Hepatocyte (in vitro differentiated cells): ENCODE results near the gene AP5Z1. TPM values are rescaled to one million over a fixed set of nuclear protein-coding genes. Genes with fewer than 3 reads are reported as not detected.

Experiments used
- DNase-seq: peaks from one replicate; pipeline ENCODE4 v3.0.0-alpha.2; 2016; ENCODE audit warnings: low spot score
- H2AFZ ChIP-seq: fragments of 200-600 bp; sonication (generic); 2 replicates; pipeline ENCODE4 v1.6.0; 2016; ENCODE audit warnings: antibody characterized with exemption, mild to moderate bottlenecking
- H3K27ac ChIP-seq: fragments of 200-600 bp; sonication (generic); 2 replicates; pipeline ENCODE4 v1.5.1; 2016; ENCODE audit warnings: mild to moderate bottlenecking
- H3K27me3 ChIP-seq: fragments of 200-600 bp; sonication (generic); 2 replicates; pipeline ENCODE4 v1.6.1; 2016
- H3K36me3 ChIP-seq: fragments of 200-600 bp; sonication (generic); replicated peaks from 2 replicates; pipeline ENCODE4 v1.5.1; 2016; ENCODE audit warnings: low read depth; ENCODE audit not compliant: insufficient read depth
- H3K4me1 ChIP-seq: fragments of 200-600 bp; sonication (generic); 2 replicates; pipeline ENCODE4 v1.5.1; 2016; ENCODE audit warnings: mild to moderate bottlenecking, moderate library complexity; ENCODE audit not compliant: insufficient read depth
- H3K4me2 ChIP-seq: fragments of 200-600 bp; sonication (generic); 2 replicates; pipeline ENCODE4 v1.6.0; 2016
- H3K4me3 ChIP-seq: fragments of 200-600 bp; sonication (generic); 2 replicates; pipeline ENCODE4 v1.5.1; 2016; ENCODE audit warnings: mild to moderate bottlenecking
- H3K79me2 ChIP-seq: fragments of 200-600 bp; sonication (generic); 2 replicates; pipeline ENCODE4 v1.6.0; 2017; ENCODE audit warnings: mild to moderate bottlenecking
- H3K9me2 ChIP-seq: fragments of 200-600 bp; sonication (generic); replicated peaks from 2 replicates; pipeline ENCODE4 v1.6.0; 2017; ENCODE audit warnings: mild to moderate bottlenecking; ENCODE audit not compliant: insufficient read depth
- H3K9me3 ChIP-seq: fragments of 200-600 bp; sonication (generic); 2 replicates; pipeline ENCODE4 v1.5.1; 2016; ENCODE audit warnings: low read depth, mild to moderate bottlenecking
- H4K20me1 ChIP-seq: fragments of 200-600 bp; sonication (generic); 2 replicates; pipeline ENCODE4 v1.6.0; 2016; ENCODE audit warnings: mild to moderate bottlenecking; ENCODE audit not compliant: insufficient read depth, poor library complexity, severe bottlenecking
- EZH2 ChIP-seq: fragments of 200-600 bp; sonication (generic); IDR thresholded peaks from 2 replicates; pipeline ENCODE4 v1.6.1; 2016; ENCODE audit warnings: antibody characterized with exemption, mild to moderate bottlenecking, borderline replicate concordance
- EZH2phosphoT487 ChIP-seq: fragments of 200-600 bp; sonication (generic); IDR thresholded peaks from one replicate; pipeline ENCODE4 v1.6.1; 2018; ENCODE audit warnings: antibody characterized with exemption, mild to moderate bottlenecking, low read depth, moderate library complexity; ENCODE audit not compliant: unreplicated experiment, severe bottlenecking
- whole genome bisulfite sequencing: methylation state at CpG from one replicate; pipeline ENCODE4 v1.1.6; 2016; ENCODE audit warnings: low lambda C conversion rate; ENCODE audit errors: missing lambda C conversion rate; 5-methylcytosine and 5-hydroxymethylcytosine counted together
- polyA plus RNA-seq: library from polyadenylated mRNA; unstranded; fragments of >200 nt; fragmentation: Nextera tagmentation; extraction: Ambion mirVana; gene quantifications from 2 replicates; pipeline ENCODE4 v1.2.1, GENCODE V29; 2016
- total RNA-seq: library from RNA; depleted of rRNA; stranded (reverse); fragments of >200 nt; gene quantifications from 2 replicates; pipeline ENCODE4 v1.2.3, GENCODE V29; 2014
- TF ChIP-seq, protein P1 (sequence below): fragments of 200-600 bp; sonication (generic); IDR thresholded peaks from 2 replicates; pipeline ENCODE4 v1.5.1; 2016; ENCODE audit warnings: antibody characterized with exemption, mild to moderate bottlenecking; ENCODE audit not compliant: poor library complexity

AP5Z1 gene
- total and polyA plus RNA-seq, 2 experiments from 2014 or later: 33.9 to 60.3 TPM

- no peak for TF ChIP-seq EZH2
- TF ChIP-seq, protein P1, sequence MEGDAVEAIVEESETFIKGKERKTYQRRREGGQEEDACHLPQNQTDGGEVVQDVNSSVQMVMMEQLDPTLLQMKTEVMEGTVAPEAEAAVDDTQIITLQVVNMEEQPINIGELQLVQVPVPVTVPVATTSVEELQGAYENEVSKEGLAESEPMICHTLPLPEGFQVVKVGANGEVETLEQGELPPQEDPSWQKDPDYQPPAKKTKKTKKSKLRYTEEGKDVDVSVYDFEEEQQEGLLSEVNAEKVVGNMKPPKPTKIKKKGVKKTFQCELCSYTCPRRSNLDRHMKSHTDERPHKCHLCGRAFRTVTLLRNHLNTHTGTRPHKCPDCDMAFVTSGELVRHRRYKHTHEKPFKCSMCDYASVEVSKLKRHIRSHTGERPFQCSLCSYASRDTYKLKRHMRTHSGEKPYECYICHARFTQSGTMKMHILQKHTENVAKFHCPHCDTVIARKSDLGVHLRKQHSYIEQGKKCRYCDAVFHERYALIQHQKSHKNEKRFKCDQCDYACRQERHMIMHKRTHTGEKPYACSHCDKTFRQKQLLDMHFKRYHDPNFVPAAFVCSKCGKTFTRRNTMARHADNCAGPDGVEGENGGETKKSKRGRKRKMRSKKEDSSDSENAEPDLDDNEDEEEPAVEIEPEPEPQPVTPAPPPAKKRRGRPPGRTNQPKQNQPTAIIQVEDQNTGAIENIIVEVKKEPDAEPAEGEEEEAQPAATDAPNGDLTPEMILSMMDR: no peak
- no peak for TF ChIP-seq EZH2phosphoT487
- 63% methylated on average over 10 of the region's 10 CpGs for WGBS
- no peaks in the 10 kb centered on the region for H3K36me3 ChIP-seq
- no peak overlapping the region for H2AFZ ChIP-seq
- H3K9me3 ChIP-seq: no peaks in the 10 kb centered on the region
- H3K27ac ChIP-seq: peak overlapping the region; percentile 23
- H3K4me2 ChIP-seq: no peak overlapping the region
- no peaks in the 10 kb centered on the region for H3K9me2 ChIP-seq
- peaks cover 3% of the 10 kb centered on the region for H3K4me1 ChIP-seq
- no peaks in the 10 kb centered on the region for H3K27me3 ChIP-seq
- H4K20me1 ChIP-seq: peaks cover 26% of the 10 kb centered on the region
- no peak for DNase-seq
- H3K4me3 ChIP-seq: no peak overlapping the region
- H3K79me2 ChIP-seq: peaks cover 97% of the 10 kb centered on the region
Observed at GRCh38 chr7:4730971-4731370, 44.5 kb upstream of the AP5Z1 start.

DNA sequence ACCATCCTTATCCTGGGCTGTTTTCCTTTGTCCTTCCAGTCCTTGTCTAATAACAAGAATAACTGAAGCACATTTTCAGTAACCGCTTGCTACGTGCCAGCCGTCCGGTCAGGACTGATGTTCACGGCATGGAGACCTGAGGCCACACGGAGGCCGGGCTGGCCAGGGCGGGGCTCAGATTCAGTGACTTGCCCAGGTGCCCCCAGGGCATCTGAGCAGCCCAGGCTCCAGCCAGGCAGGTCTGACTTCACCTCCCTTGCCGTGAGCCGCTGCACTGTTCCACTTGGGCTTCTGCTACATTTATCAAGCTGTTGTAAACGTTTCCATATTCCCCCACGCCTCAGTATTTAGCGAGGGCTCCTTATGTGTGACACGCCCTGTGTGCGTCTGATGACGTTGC lies 43.6 kb upstream of the AP5Z1 start:
- Histone ChIP-seq H2AFZ (no peak overlapping the region), H3K36me3 (no peaks in the 10 kb centered on the region), H4K20me1 (peaks cover 20% of the 10 kb centered on the region), H3K27ac (no peak overlapping the region), H3K4me2 (no peak overlapping the region), H3K4me3 (no peak overlapping the region), H3K27me3 (no peaks in the 10 kb centered on the region), H3K79me2 (peaks cover 97% of the 10 kb centered on the region), H3K9me3 (no peaks in the 10 kb centered on the region), H3K9me2 (no peaks in the 10 kb centered on the region), H3K4me1 (no peaks in the 10 kb centered on the region)
- TF ChIP-seq EZH2phosphoT487 (no peak), EZH2 (no peak)
- TF ChIP-seq, protein P1: no peak
- WGBS: 92% methylated on average over 16 of the region's 16 CpGs
- DNase-seq: no peak

DNA sequence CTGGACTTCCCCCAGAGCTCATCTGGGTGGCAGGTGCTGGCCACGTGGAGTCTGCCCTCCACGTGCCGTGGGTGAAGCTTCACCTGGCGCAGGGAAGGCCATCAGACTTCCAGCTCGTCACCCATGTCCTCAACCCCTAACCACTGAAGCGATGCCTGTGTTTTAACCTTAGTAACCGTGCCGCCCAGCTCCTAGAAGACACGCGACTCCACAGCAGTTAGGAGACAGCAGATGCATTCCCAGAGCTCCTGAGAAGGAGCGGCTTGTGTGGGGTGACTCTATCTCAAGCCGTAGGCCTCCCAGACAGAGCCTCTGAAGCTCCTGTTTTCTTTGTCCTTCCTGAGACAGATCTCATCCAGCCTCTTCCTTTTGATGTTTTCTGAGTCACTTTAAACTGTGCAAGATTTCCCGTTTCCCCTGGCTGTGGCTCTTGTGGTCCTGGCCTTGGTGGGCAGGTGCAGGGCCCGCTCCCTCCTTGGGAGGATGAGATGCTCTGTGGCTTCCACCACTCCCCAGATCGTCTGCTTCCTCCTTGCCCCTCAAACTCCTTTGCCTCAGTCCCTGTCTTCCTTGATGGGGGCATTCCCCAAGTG lies 41.4 kb upstream of the AP5Z1 start:
- Histone ChIP-seq H3K9me2 (no peaks in the 10 kb centered on the region), H2AFZ (no peak overlapping the region), H3K9me3 (no peaks in the 10 kb centered on the region), H3K4me1 (peaks cover 9% of the 10 kb centered on the region), H3K27ac (no peak overlapping the region), H3K4me2 (no peak overlapping the region), H3K27me3 (no peaks in the 10 kb centered on the region), H3K4me3 (no peak overlapping the region), H3K79me2 (peaks cover 94% of the 10 kb centered on the region), H3K36me3 (no peaks in the 10 kb centered on the region), H4K20me1 (peaks cover 6% of the 10 kb centered on the region)
- 90% methylated on average over 15 of the region's 15 CpGs for WGBS
- DNase-seq: no peak
- TF ChIP-seq EZH2phosphoT487 (no peak), EZH2 (no peak)
- TF ChIP-seq, protein P1: no peak
